Measurements from ENCODE around the gene GLT8D2. TPM values are rescaled to one million over a fixed set of nuclear protein-coding genes. Genes with fewer than 3 reads are reported as not detected.
A peak's percentile ranks its signal among the peaks of the same experiment; 100 is the strongest.

The GLT8D2 gene
- total RNA-seq, 1 donor: 52.5 TPM

DNA sequence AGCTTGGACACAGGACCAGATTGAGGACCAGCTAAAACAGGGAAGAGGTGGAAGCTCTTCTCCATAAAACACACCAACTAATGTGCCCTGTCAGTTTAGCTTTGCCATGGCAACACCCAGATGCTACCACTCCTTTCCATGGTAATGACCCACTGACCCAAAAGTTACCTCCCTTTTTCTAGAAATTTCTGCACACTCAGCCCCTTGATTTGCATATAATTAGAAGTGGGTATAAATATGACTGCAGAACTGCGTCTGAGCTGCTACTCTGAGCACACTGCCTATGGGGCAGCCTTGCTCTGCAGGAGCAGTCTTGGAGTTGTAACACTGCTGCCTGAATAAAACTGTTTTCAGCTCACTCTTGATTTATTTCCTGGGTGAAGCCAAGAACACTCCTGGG, 87.5 kb downstream of the GLT8D2 start:
- H3K36me3 ChIP-seq (ENCODE audit: insufficient read depth, low read length): no peaks in the 10 kb centered on the region
- TF ChIP-seq, protein P1, sequence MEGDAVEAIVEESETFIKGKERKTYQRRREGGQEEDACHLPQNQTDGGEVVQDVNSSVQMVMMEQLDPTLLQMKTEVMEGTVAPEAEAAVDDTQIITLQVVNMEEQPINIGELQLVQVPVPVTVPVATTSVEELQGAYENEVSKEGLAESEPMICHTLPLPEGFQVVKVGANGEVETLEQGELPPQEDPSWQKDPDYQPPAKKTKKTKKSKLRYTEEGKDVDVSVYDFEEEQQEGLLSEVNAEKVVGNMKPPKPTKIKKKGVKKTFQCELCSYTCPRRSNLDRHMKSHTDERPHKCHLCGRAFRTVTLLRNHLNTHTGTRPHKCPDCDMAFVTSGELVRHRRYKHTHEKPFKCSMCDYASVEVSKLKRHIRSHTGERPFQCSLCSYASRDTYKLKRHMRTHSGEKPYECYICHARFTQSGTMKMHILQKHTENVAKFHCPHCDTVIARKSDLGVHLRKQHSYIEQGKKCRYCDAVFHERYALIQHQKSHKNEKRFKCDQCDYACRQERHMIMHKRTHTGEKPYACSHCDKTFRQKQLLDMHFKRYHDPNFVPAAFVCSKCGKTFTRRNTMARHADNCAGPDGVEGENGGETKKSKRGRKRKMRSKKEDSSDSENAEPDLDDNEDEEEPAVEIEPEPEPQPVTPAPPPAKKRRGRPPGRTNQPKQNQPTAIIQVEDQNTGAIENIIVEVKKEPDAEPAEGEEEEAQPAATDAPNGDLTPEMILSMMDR (IDR thresholded peaks at IDR 0.05; ENCODE audit: extremely low read depth, low read depth, low read length): no peak
- no peak overlapping the region for H2AFZ ChIP-seq (ENCODE audit: low read length)
- no peak overlapping the region for H3K4me2 ChIP-seq (ENCODE audit: insufficient read depth, low read length)
- H3K27me3 ChIP-seq (ENCODE audit: insufficient read depth, low read length): no peaks in the 10 kb centered on the region
- H3K4me3 ChIP-seq (ENCODE audit: insufficient read depth, low read length): no peak overlapping the region
- no peak overlapping the region for H3K27ac ChIP-seq (ENCODE audit: low read depth, low read length)
- DNase-seq (ENCODE audit: insufficient read length, low spot score, missing footprints): no peak
- H4K20me1 ChIP-seq (ENCODE audit: insufficient read depth, low read length): no peaks in the 10 kb centered on the region
- H3K4me1 ChIP-seq (ENCODE audit: insufficient read depth, low read length): peaks cover 19% of the 10 kb centered on the region
- H3K79me2 ChIP-seq (ENCODE audit: insufficient read depth, low read length): peaks cover 38% of the 10 kb centered on the region
- H3K9me3 ChIP-seq (ENCODE audit: low read depth, low read length): no peaks in the 10 kb centered on the region

- H3K4me2 ChIP-seq (ENCODE audit: insufficient read depth, low read length): no peak overlapping the region
- DNase-seq (ENCODE audit: insufficient read length, low spot score, missing footprints): no peak
- no peak overlapping the region for H2AFZ ChIP-seq (ENCODE audit: low read length)
- no peaks in the 10 kb centered on the region for H3K9me3 ChIP-seq (ENCODE audit: low read depth, low read length)
- peaks cover 20% of the 10 kb centered on the region for H3K4me1 ChIP-seq (ENCODE audit: insufficient read depth, low read length)
- no peaks in the 10 kb centered on the region for H3K27me3 ChIP-seq (ENCODE audit: insufficient read depth, low read length)
- no peak overlapping the region for H3K4me3 ChIP-seq (ENCODE audit: insufficient read depth, low read length)
- H4K20me1 ChIP-seq (ENCODE audit: insufficient read depth, low read length): no peaks in the 10 kb centered on the region
- H3K27ac ChIP-seq (ENCODE audit: low read depth, low read length): no peak overlapping the region
- H3K36me3 ChIP-seq (ENCODE audit: insufficient read depth, low read length): no peaks in the 10 kb centered on the region
- H3K79me2 ChIP-seq (ENCODE audit: insufficient read depth, low read length): peaks cover 32% of the 10 kb centered on the region
- TF ChIP-seq, protein P1 (IDR thresholded peaks at IDR 0.05; ENCODE audit: extremely low read depth, low read depth, low read length): no peak
These were observed 89.3 kb downstream of the GLT8D2 start for GRCh38 chr12:103960616-103961227.

- TF ChIP-seq, protein P1 (IDR thresholded peaks at IDR 0.05; ENCODE audit: extremely low read depth, low read depth, low read length): no peak
- DNase-seq (ENCODE audit: insufficient read length, low spot score, missing footprints): no peak
- H4K20me1 ChIP-seq (ENCODE audit: insufficient read depth, low read length): no peaks in the 10 kb centered on the region
- peaks cover 10% of the 10 kb centered on the region for H3K4me1 ChIP-seq (ENCODE audit: insufficient read depth, low read length)
- H2AFZ ChIP-seq (ENCODE audit: low read length): no peak overlapping the region
- H3K9me3 ChIP-seq (ENCODE audit: low read depth, low read length): no peaks in the 10 kb centered on the region
- H3K4me3 ChIP-seq (ENCODE audit: insufficient read depth, low read length): no peak overlapping the region
- no peak overlapping the region for H3K4me2 ChIP-seq (ENCODE audit: insufficient read depth, low read length)
- peaks cover 12% of the 10 kb centered on the region for H3K36me3 ChIP-seq (ENCODE audit: insufficient read depth, low read length)
- no peak overlapping the region for H3K27ac ChIP-seq (ENCODE audit: low read depth, low read length)
- H3K79me2 ChIP-seq (ENCODE audit: insufficient read depth, low read length): peaks cover 33% of the 10 kb centered on the region
- H3K27me3 ChIP-seq (ENCODE audit: insufficient read depth, low read length): no peaks in the 10 kb centered on the region
These were observed 91.4 kb downstream of the GLT8D2 start for GRCh38 chr12:103958621-103959020.

- Histone ChIP-seq H3K27me3 (ENCODE audit: insufficient read depth, low read length) (no peaks in the 10 kb centered on the region), H3K9me3 (ENCODE audit: low read depth, low read length) (no peaks in the 10 kb centered on the region), H4K20me1 (ENCODE audit: insufficient read depth, low read length) (no peaks in the 10 kb centered on the region), H3K27ac (ENCODE audit: low read depth, low read length) (peak overlapping the region; percentile 84), H3K4me3 (ENCODE audit: insufficient read depth, low read length) (no peak overlapping the region), H3K36me3 (ENCODE audit: insufficient read depth, low read length) (peaks cover 19% of the 10 kb centered on the region), H3K79me2 (ENCODE audit: insufficient read depth, low read length) (peaks cover 40% of the 10 kb centered on the region), H2AFZ (ENCODE audit: low read length) (no peak overlapping the region), H3K4me1 (ENCODE audit: insufficient read depth, low read length) (peaks cover 9% of the 10 kb centered on the region), H3K4me2 (ENCODE audit: insufficient read depth, low read length) (peak overlapping the region; percentile 83)
- TF ChIP-seq, protein P1 (IDR thresholded peaks at IDR 0.05; ENCODE audit: extremely low read depth, low read depth, low read length): no peak
- no peak for DNase-seq (ENCODE audit: insufficient read length, low spot score, missing footprints)
These were observed 92.1 kb downstream of the GLT8D2 start for GRCh38 chr12:103957865-103958388.
